GM18870 (cell line): ENCODE data around the gene AJAP1.

ENCODE experiments used
- ATAC-seq: cut with Tn5 transposase; IDR thresholded peaks from one replicate; pipeline ENCODE4 v1.9.1; 2021; ENCODE audit warnings: moderate library complexity; ENCODE audit not compliant: unreplicated experiment

Gene AJAP1

GRCh38 chr1:4699376-4700301 lies 45.2 kb downstream of the AJAP1 start:
- no peak for ATAC-seq

DNA sequence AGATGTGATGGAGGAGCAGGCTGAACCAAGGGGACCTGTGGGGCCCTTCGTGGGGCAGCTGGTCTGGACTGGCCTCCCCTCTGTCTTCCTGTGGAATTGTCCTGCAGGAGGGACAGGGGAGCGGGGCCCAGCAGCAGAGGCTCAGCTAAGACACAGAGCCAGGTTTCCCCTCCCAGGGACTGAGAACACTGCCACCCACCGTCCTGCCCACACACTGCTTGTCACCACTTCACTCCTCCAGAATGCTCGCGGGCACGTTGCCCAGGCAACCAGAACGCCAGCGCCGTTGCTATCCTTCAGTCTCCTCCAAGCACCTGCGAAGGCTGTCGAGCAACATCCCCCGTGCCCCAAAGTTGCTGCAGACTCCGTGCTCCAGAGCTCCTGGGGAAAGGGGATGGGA lies 46.4 kb downstream of the AJAP1 start:
- no peak for ATAC-seq

DNA sequence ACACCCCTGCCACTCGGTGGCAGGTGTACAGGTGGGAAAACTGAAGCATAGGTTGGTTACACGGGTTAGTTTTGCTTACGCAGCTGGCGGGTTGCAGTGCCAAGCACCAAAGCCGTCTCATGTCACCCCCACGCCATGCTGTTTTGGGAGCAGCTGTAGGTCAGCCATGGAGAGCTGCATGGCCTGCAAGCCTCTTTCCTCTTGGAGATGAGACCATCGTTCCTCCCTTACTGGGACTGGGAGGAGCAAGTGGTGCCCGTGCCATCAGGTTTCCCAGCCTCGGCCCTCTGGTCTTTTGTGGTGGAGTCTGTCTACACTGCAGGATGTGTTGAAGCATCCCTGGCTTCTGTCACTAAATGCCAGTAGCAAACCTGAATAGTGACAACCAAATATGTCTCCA lies 46.9 kb downstream of the AJAP1 start:
- no peak for ATAC-seq

DNA sequence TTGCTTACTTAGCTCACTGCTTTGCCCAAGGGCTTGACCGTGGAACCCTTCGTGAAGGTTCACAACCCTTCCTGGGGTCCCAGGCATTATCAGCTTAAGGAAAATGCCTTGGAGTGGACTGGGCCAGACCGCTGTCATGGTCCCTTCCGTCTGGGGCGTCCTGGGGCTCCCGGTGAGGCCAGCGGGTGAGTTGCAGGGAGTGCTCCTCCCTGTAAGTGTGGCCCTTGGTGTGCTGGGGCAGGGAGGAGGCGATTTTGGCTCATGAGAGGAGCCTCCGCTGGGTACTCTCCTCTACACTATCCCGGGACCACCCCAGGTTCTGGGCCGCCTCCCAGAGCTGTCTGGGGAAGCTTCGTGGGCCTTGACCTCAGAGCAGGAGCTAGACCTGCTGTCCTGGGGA lies 48.1 kb downstream of the AJAP1 start:
- ATAC-seq, result no peak

GRCh38 chr1:4702932-4703331 lies 48.5 kb downstream of the AJAP1 start:
- no peak for ATAC-seq

DNA sequence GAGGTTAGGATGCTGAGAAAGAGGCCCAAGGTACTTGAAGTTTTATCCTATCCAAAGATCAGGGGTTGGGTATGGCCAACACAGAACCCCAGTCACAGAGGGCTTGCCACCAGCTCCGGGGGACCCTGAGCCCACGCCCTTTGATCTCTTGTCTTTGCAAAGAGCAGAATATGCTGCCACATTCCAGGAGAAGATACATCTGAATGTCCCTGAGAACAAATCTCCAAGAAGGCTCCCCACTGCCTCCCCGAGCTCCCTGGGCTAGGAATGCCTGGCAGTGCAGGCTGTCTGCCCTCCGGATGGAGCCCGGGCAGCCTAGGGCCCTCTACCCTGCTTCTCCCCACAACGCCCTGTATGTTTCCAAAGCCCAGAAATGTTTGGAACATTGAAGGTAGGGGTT lies 49.2 kb downstream of the AJAP1 start:
- ATAC-seq, result no peak

DNA sequence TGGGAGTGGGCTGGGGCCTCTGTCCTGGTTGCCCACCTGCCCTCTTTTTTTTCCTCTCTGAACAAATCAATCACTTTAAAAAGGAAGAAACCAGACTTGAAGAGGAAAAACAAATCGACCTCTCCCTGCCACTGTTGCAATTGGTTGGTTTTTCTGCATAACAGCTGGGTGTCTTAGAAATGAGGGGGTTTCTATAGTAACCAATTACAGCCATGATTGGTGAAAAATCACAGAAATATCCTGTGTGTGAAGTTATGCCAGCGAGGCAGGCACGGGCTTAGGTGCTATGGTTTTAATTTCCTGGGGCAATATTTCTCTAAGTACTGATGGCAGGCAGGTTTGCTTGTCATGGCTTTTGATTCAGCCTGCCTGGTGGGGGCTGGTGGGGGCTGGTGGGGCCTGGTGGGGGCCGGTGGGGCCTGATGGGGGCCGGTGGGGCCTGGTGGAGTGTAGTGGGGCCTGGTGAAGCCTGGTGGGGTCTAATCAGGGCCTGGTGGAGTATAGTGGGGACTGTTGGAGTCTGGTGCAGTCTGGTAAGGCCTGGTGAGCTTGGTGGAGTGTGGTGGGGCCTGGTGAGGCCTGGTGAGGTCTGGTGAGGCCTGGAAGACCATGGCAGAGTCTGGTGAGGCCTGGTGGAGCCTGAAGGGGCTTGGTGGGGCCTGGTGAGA lies 54.6 kb downstream of the AJAP1 start:
- ATAC-seq, result no peak

GRCh38 chr1:4709641-4710040 lies 55.2 kb downstream of the AJAP1 start:
- no peak for ATAC-seq

GRCh38 chr1:4710592-4711415 lies 56.4 kb downstream of the AJAP1 start:
- no peak for ATAC-seq

DNA sequence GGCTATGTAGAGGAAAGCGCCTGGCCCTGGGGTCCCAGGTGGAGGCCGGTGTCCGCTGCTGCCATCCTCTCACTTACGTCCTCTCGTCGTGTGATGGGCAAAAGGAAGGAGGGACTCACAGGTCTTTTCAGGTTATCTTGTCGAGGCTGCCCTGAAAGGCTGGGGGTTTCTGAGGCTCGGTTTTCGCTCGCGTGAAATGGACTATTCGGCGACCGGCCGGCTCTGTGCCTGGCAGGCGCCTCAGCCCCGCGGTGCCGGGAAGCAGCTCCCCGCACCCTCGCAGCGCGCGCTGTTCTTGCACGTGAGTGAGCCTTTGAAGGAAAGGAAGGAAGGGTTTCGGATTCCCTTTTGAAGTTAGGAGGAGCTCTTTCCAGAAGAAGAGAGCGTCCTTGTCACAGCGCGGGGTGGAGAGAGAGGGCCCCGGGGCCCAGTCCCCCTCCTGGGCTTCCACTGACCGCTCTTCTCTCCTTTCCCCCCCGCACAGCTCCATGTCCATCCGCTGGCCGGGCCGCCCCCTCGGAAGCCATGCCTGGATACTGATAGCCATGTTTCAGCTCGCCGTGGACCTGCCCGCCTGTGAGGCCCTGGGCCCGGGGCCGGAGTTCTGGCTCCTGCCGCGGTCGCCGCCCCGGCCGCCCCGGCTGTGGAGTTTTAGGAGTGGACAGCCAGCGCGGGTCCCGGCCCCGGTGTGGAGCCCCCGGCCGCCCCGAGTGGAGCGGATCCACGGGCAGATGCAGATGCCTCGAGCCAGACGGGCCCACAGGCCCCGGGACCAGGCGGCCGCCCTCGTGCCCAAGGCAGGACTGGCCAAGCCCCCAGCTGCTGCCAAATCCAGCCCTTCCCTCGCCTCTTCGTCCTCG lies 57.2 kb downstream of the AJAP1 start:
- no peak for ATAC-seq

GRCh38 chr1:4713669-4714068 lies 59.3 kb downstream of the AJAP1 start:
- no peak for ATAC-seq

GRCh38 chr1:4716406-4716805 lies 62.0 kb downstream of the AJAP1 start:
- ATAC-seq, result no peak

GRCh38 chr1:4718071-4718470 lies 63.7 kb downstream of the AJAP1 start:
- ATAC-seq, result no peak

DNA sequence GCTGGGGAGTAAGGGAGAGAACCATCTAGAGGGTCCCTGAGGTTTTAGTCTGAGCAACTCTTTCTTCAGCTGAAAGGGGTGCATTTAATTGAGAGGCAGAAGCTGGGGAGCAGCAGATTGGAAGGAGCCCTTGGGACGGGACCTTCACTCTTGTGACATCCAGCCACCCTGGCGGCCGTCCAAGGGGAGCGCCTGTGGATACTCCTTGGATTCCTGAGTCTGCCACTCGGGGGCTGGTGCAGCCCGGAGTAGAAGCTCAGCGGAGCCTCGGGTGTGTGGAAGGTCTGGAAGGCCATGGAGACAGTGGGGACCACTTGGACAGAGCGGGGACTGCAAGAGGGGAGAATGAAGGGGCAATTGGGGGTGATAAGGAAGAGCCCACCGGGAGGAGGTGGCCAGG lies 68.7 kb downstream of the AJAP1 start:
- ATAC-seq, result no peak

- ATAC-seq, result no peak
These were observed 69.6 kb downstream of the AJAP1 start for GRCh38 chr1:4724001-4724400.

- ATAC-seq, result no peak
These were observed 70.4 kb downstream of the AJAP1 start for GRCh38 chr1:4724695-4725250.

DNA sequence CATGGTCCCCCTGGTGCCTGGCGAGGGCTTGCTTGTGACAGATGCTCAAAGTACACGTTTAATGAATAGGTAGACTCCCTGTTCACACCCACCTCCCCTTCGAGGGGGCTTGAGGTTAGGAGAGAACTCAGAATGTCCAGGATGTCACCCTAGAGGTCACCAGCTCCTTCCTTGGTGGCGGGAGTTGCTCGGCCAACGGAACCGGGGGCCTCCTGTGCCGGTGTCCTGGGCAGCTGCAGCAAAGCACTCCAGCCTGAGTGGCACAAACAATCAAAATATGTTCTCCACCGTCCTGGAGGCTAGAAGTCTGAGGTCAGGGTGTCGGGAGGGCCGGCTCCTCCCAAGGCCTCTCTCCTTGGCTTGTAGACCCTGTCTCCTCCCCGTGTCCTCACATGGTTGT lies 71.0 kb downstream of the AJAP1 start:
- no peak for ATAC-seq

DNA sequence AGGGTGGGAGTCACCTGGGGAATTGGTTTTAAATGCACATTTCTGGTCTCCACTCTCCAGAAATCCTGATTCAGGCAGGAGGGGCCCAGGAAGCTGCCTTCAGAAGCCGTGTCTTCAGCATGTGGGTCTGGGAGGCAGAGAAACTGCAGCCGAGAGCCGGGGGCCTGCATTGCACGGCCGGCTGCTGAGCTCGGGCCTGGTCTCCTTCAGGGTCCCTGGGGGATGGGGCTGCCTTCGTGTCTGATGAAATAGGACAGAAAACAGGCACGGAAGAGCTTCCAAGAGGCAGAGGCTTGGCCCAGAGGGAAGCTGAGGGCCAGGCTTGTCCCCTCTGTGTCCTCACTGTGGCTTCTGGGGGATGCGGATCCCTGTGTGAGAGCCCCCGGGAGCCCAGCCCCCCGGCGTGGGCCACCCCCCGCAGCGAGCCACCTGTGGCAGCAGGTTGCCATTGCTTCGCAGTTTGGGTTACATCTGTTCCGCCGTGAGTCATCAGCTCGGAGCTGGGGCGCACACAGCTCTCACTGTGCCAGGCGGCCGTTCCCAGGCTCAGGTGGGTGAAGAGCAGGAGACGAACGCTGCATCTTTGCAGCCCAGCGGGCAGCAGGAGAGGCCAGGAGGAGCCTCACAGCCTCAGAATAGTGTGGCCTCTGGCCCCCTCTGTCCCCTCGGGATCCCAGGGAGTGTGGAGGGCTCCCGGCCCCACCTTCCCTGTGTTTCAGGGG lies 72.4 kb downstream of the AJAP1 start:
- ATAC-seq, result no peak

DNA sequence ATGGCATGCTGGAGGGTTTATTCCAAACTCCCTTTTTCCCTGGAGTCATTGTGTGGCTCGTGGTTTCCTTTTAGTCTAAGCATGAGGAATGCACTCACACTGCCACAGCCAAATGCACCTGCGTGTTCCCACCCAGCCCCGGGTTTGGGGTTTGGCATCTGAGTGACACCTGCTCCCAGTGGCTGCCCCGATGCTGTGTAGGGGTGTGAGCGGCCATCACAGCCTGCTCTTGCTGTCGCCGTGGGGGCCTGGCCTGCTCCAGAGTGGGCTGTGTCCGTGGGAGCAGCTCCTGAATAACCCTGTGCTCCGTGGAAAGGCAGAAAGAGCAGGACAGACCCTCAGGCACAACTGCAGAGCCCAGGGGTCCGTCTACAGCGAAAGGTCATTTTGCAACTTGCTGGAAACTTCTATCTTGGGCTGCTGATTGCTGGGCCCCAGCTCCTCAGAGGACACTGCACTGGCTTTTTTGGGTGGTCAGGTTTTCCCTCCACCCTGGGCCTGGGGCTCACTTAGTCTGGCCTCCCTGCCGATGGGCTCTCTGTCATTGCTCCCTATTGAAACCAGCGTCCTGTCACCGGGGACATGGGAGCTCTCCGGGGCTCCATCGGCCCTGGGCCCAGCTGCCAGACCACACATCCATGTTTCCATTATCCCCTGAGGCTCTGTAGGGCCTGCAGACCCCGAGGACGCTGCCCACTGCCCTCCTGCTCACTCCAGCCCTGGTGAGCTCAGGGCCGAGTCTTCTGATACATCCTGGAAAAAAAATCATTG lies 74.1 kb downstream of the AJAP1 start:
- no peak for ATAC-seq
